ENCODE results near the gene NTM.

The NTM gene

GRCh38 chr11:131601586-131601985 is 231.2 kb downstream of the NTM start:
- Histone ChIP-seq H2BK120ac (ENCODE audit: low read depth, low read length) (no peak overlapping the region), H3K18ac (ENCODE audit: low read length) (no peak overlapping the region), H3K4me1 (ENCODE audit: control insufficient read depth in 2 of 2, insufficient read depth in 1 of 2, low read depth in 1 of 2, low read length in 2 of 2) (peaks cover 0 to 3% of the 10 kb centered on the region in 2 donors), H3K36me3 (replicated peaks in 1 of 2; ENCODE audit: control insufficient read depth in 2 of 2, insufficient read depth in 2 of 2, low read length in 2 of 2) (no peaks in the 10 kb centered on the region), H2AFZ (ENCODE audit: low read length) (no peak overlapping the region), H3K4ac (ENCODE audit: low read length) (no peak overlapping the region), H3K27me3 (ENCODE audit: control insufficient read depth in 3 of 3, insufficient read depth in 3 of 3, low read depth in 1 of 3, low read length in 3 of 3) (no peaks in the 10 kb centered on the region), H3K9ac (ENCODE audit: low read depth, low read length, poor library complexity) (no peak overlapping the region), H3K4me2 (ENCODE audit: insufficient read depth, low read length, poor library complexity, severe bottlenecking) (no peak overlapping the region), H2BK5ac (ENCODE audit: low read length) (no peak overlapping the region), H3K23ac (ENCODE audit: low read depth, low read length, poor library complexity) (no peak overlapping the region), H3K4me3 (ENCODE audit: low read length in 2 of 2) (no peak overlapping the region), H2AK5ac (ENCODE audit: low read depth, low read length) (no peak overlapping the region), H3K79me1 (ENCODE audit: low read depth, low read length) (no peaks in the 10 kb centered on the region), H2BK12ac (ENCODE audit: low read length) (no peak overlapping the region), H4K91ac (ENCODE audit: low read depth, low read length, poor library complexity) (no peak overlapping the region), H3K14ac (ENCODE audit: low read length) (no peak overlapping the region), H4K8ac (ENCODE audit: low read depth, low read length) (no peak overlapping the region), H3K9me3 (replicated peaks in 1 of 2; ENCODE audit: control insufficient read depth in 2 of 2, insufficient read depth in 1 of 2, low read depth in 1 of 2, low read length in 2 of 2) (no peaks in the 10 kb centered on the region), H3K27ac (replicated peaks; ENCODE audit: low read length) (no peak overlapping the region), H2BK15ac (ENCODE audit: low read length) (no peak overlapping the region)
- no peak for DNase-seq (ENCODE audit: low spot score)

DNA sequence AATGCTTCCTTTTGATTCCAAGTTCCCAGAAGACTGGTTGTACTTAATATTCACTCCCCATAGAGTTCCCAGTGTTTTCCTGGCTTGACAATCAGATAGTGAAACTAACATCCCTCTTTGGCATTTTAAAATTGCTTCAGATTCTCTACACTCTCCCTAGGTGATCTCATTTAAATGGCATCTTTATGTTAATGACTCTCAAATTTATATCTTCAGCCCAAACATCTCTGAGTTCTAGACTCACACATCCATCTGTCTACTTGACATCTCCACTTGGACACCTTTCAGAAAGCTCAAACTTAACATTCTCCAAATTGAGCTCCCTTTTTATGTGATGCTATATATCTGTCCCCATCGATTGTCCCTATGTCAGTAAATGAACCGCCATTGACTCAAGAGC is 232.0 kb downstream of the NTM start:
- Histone ChIP-seq H3K79me1 (ENCODE audit: low read depth, low read length) (no peaks in the 10 kb centered on the region), H3K4me1 (ENCODE audit: control insufficient read depth in 2 of 2, insufficient read depth in 1 of 2, low read depth in 1 of 2, low read length in 2 of 2) (peaks cover 0 to 3% of the 10 kb centered on the region in 2 donors), H2BK15ac (ENCODE audit: low read length) (no peak overlapping the region), H2BK12ac (ENCODE audit: low read length) (no peak overlapping the region), H3K4ac (ENCODE audit: low read length) (no peak overlapping the region), H3K36me3 (replicated peaks in 1 of 2; ENCODE audit: control insufficient read depth in 2 of 2, insufficient read depth in 2 of 2, low read length in 2 of 2) (no peaks in the 10 kb centered on the region), H3K27me3 (ENCODE audit: control insufficient read depth in 3 of 3, insufficient read depth in 3 of 3, low read depth in 1 of 3, low read length in 3 of 3) (no peaks in the 10 kb centered on the region), H2BK120ac (ENCODE audit: low read depth, low read length) (no peak overlapping the region), H3K9ac (ENCODE audit: low read depth, low read length, poor library complexity) (no peak overlapping the region), H3K4me3 (ENCODE audit: low read length in 2 of 2) (no peak overlapping the region), H3K27ac (replicated peaks; ENCODE audit: low read length) (no peak overlapping the region), H3K14ac (ENCODE audit: low read length) (no peak overlapping the region), H3K23ac (ENCODE audit: low read depth, low read length, poor library complexity) (no peak overlapping the region), H4K8ac (ENCODE audit: low read depth, low read length) (no peak overlapping the region), H4K91ac (ENCODE audit: low read depth, low read length, poor library complexity) (no peak overlapping the region), H3K9me3 (replicated peaks in 1 of 2; ENCODE audit: control insufficient read depth in 2 of 2, insufficient read depth in 1 of 2, low read depth in 1 of 2, low read length in 2 of 2) (no peaks in the 10 kb centered on the region), H3K18ac (ENCODE audit: low read length) (no peak overlapping the region), H2AFZ (ENCODE audit: low read length) (no peak overlapping the region), H2AK5ac (ENCODE audit: low read depth, low read length) (no peak overlapping the region), H2BK5ac (ENCODE audit: low read length) (no peak overlapping the region), H3K4me2 (ENCODE audit: insufficient read depth, low read length, poor library complexity, severe bottlenecking) (no peak overlapping the region)
- no CpG with 5 or more reads among the region's 2 CpGs for WGBS, 2 donors (ENCODE audit: extremely low coverage in 2 of 2, insufficient read length in 2 of 2, insufficient replicate concordance in 1 of 2)
- no peak for DNase-seq (ENCODE audit: low spot score)

GRCh38 chr11:131606811-131607335 is 236.5 kb downstream of the NTM start:
- DNase-seq (ENCODE audit: low spot score) = no peak
- Histone ChIP-seq H2AFZ (ENCODE audit: low read length) (no peak overlapping the region), H2BK12ac (ENCODE audit: low read length) (no peak overlapping the region), H3K27ac (replicated peaks; ENCODE audit: low read length) (no peak overlapping the region), H3K18ac (ENCODE audit: low read length) (no peak overlapping the region), H3K4ac (ENCODE audit: low read length) (no peak overlapping the region), H3K4me2 (ENCODE audit: insufficient read depth, low read length, poor library complexity, severe bottlenecking) (no peak overlapping the region), H3K4me3 (ENCODE audit: low read length in 2 of 2) (no peak overlapping the region), H4K8ac (ENCODE audit: low read depth, low read length) (no peak overlapping the region), H3K79me1 (ENCODE audit: low read depth, low read length) (no peaks in the 10 kb centered on the region), H4K91ac (ENCODE audit: low read depth, low read length, poor library complexity) (no peak overlapping the region), H3K14ac (ENCODE audit: low read length) (no peak overlapping the region), H2BK15ac (ENCODE audit: low read length) (no peak overlapping the region), H2BK120ac (ENCODE audit: low read depth, low read length) (no peak overlapping the region), H3K23ac (ENCODE audit: low read depth, low read length, poor library complexity) (no peak overlapping the region), H3K36me3 (replicated peaks in 1 of 2; ENCODE audit: control insufficient read depth in 2 of 2, insufficient read depth in 2 of 2, low read length in 2 of 2) (no peaks in the 10 kb centered on the region), H3K4me1 (ENCODE audit: control insufficient read depth in 2 of 2, insufficient read depth in 1 of 2, low read depth in 1 of 2, low read length in 2 of 2) (peaks cover 0 to 3% of the 10 kb centered on the region in 2 donors), H2AK5ac (ENCODE audit: low read depth, low read length) (no peak overlapping the region), H3K9me3 (replicated peaks in 1 of 2; ENCODE audit: control insufficient read depth in 2 of 2, insufficient read depth in 1 of 2, low read depth in 1 of 2, low read length in 2 of 2) (no peaks in the 10 kb centered on the region), H2BK5ac (ENCODE audit: low read length) (no peak overlapping the region), H3K9ac (ENCODE audit: low read depth, low read length, poor library complexity) (no peak overlapping the region), H3K27me3 (ENCODE audit: control insufficient read depth in 3 of 3, insufficient read depth in 3 of 3, low read depth in 1 of 3, low read length in 3 of 3) (no peaks in the 10 kb centered on the region)
- WGBS, 2 donors (ENCODE audit: extremely low coverage in 2 of 2, insufficient read length in 2 of 2, insufficient replicate concordance in 1 of 2) = no CpG with 5 or more reads among the region's 6 CpGs

- H3K4me3 ChIP-seq (ENCODE audit: low read length in 2 of 2) = no peak overlapping the region
- H3K14ac ChIP-seq (ENCODE audit: low read length) = no peak overlapping the region
- H3K23ac ChIP-seq (ENCODE audit: low read depth, low read length, poor library complexity) = no peak overlapping the region
- H2BK12ac ChIP-seq (ENCODE audit: low read length) = no peak overlapping the region
- no peak for DNase-seq (ENCODE audit: low spot score)
- no peak overlapping the region for H4K8ac ChIP-seq (ENCODE audit: low read depth, low read length)
- no peak overlapping the region for H3K4ac ChIP-seq (ENCODE audit: low read length)
- no peak overlapping the region for H3K27ac ChIP-seq (replicated peaks; ENCODE audit: low read length)
- no peaks in the 10 kb centered on the region for H3K9me3 ChIP-seq (replicated peaks in 1 of 2; ENCODE audit: control insufficient read depth in 2 of 2, insufficient read depth in 1 of 2, low read depth in 1 of 2, low read length in 2 of 2)
- no peaks in the 10 kb centered on the region for H3K79me1 ChIP-seq (ENCODE audit: low read depth, low read length)
- H3K18ac ChIP-seq (ENCODE audit: low read length) = no peak overlapping the region
- no peak overlapping the region for H2BK15ac ChIP-seq (ENCODE audit: low read length)
- H2BK5ac ChIP-seq (ENCODE audit: low read length) = no peak overlapping the region
- H3K4me1 ChIP-seq (ENCODE audit: control insufficient read depth in 2 of 2, insufficient read depth in 1 of 2, low read depth in 1 of 2, low read length in 2 of 2) = peaks cover 0 to 3% of the 10 kb centered on the region in 2 donors
- no peaks in the 10 kb centered on the region for H3K36me3 ChIP-seq (replicated peaks in 1 of 2; ENCODE audit: control insufficient read depth in 2 of 2, insufficient read depth in 2 of 2, low read length in 2 of 2)
- H2BK120ac ChIP-seq (ENCODE audit: low read depth, low read length) = no peak overlapping the region
- H3K9ac ChIP-seq (ENCODE audit: low read depth, low read length, poor library complexity) = no peak overlapping the region
- H2AK5ac ChIP-seq (ENCODE audit: low read depth, low read length) = no peak overlapping the region
- H4K91ac ChIP-seq (ENCODE audit: low read depth, low read length, poor library complexity) = no peak overlapping the region
- WGBS, 2 donors (ENCODE audit: extremely low coverage in 2 of 2, insufficient read length in 2 of 2, insufficient replicate concordance in 1 of 2) = no CpG with 5 or more reads among the region's 4 CpGs
- no peak overlapping the region for H3K4me2 ChIP-seq (ENCODE audit: insufficient read depth, low read length, poor library complexity, severe bottlenecking)
- no peak overlapping the region for H2AFZ ChIP-seq (ENCODE audit: low read length)
- no peaks in the 10 kb centered on the region for H3K27me3 ChIP-seq (ENCODE audit: control insufficient read depth in 3 of 3, insufficient read depth in 3 of 3, low read depth in 1 of 3, low read length in 3 of 3)
Observed at GRCh38 chr11:131609337-131609736, 238.9 kb downstream of the NTM start.

All from neuronal stem cell (in vitro differentiated cells).